Skin epidermis (tissue), 12 donors: ENCODE results near the gene SNRPA1.

ENCODE experiments used
- H3K27ac ChIP-seq, 21 experiments: fragments of 200-600 bp; sonication (generic) in 11 of 21; one replicate each; pipeline ENCODE4 v1.5.0; 2020; ENCODE audit warnings: mild to moderate bottlenecking in 3 of 21, inconsistent platforms in 2 of 21, moderate library complexity in 2 of 21
- H3K4me3 ChIP-seq, 7 experiments: fragments of 200-600 bp; sonication (generic) in 2 of 7; one replicate each; pipeline ENCODE4 v1.5.0; 2020; ENCODE audit warnings: inconsistent platforms in 2 of 7, mild to moderate bottlenecking in 2 of 7, moderate library complexity in 1 of 7

SNRPA1 gene

DNA sequence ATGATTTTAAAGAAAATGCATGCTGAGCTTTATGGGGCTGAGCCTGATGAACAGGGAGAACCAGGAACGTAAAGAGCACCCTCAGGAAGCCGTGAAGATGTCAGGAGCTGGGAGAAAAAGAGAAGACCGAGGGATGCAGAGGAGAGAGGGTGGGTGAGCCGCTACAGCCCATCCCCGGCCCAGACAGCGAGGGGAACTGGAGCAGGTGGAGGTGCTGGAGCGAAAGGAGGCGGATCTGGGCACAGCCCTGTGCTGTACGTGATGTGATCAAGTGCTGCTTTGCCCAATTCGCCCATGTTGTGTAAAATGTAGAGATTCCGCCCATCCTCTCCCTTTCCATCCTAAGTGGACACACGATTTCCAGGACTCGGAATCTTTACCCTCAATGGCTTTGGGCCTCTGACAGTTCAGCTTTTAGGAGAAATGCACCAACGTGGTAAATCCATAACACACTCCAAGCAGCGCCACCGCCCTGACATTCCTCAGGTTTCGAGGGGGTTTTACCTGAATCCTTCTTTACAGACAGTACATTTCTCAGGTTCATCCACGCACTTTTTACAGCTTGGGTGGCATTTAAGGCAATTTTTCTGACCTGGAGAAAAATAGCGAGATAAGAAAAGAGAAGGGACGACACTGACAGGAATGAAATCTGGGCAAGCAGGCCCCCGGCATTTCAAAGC, 27.1 kb upstream of the SNRPA1 start:
- Histone ChIP-seq H3K4me3 (no peak overlapping the region), H3K27ac (no peak overlapping the region)

DNA sequence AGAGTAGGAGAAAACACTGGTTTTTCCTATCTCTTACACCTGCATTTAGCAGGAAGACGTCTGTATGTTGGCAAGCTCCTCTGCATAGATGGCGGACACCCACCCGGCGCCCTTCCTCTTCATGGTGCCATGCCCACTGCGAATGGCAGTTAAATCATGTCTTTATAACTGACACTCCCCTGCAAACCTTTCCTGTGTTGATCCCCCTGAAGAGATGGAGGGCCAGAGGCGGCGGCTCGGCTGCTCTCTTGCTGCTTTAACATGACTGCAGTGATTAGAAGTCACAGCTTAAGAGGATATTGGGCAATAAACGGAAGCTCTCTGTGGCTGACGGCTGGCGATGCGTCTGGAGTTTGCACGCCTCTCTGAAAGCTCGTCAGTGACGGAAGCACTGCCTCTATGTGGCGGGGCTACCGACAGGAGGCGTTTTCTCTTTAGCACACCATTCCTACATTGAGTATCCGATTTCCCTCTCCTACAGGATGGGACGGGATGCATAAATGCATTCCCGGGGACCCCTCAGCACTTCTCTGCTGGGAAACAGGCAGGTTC, 25.5 kb upstream of the SNRPA1 start:
- peak overlapping the region in 1 of 7 experiments; percentile 1 for H3K4me3 ChIP-seq
- H3K27ac ChIP-seq, result peak overlapping the region in 4 of 21 experiments; percentile 19 to 46 (median 40)

GRCh38 chr15:101318839-101319238, 23.8 kb upstream of the SNRPA1 start:
- H3K27ac ChIP-seq, result no peak overlapping the region
- no peak overlapping the region for H3K4me3 ChIP-seq

DNA sequence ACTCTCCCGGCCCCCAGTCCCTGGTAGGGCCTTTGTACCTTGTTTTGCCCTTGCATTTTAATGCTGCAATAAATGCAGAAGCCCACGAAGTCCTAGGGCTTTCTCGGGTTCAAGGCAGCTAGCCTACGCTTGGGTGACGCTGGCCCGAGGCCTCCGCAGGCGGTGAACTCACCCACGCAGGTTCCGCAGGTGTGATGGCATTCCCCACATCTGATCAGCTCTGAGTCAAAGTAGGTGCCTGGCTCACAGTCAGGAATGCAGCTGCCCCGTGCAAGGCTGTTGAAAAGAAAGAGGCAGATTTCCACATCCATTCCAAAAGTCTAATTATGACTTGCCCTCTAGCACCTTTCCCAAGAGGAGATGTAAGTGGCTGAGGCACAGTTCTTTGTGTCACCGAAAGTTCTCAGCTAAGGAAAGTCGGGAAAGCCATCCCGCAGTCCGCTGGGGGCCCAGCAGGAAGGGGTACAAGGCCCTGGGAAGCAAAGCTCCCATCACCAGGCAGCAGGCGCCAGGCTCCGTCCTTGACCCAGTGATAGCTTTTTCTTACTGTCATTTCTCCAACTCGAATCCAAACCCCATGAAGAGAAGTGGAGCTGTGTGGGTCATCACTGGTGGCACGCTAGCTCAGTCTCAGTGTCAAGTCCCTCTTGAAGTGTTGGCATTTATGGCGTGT, 23.2 kb upstream of the SNRPA1 start:
- H3K4me3 ChIP-seq, result no peak overlapping the region
- no peak overlapping the region for H3K27ac ChIP-seq

GRCh38 chr15:101317336-101317872, 22.4 kb upstream of the SNRPA1 start:
- Histone ChIP-seq H3K4me3 (no peak overlapping the region), H3K27ac (peak overlapping the region in 1 of 21 experiments; percentile 25)

GRCh38 chr15:101316529-101316928, 21.5 kb upstream of the SNRPA1 start:
- Histone ChIP-seq H3K27ac (no peak overlapping the region), H3K4me3 (no peak overlapping the region)

- H3K4me3 ChIP-seq, result no peak overlapping the region
- H3K27ac ChIP-seq, result no peak overlapping the region
Measured at GRCh38 chr15:101315736-101316135, 20.7 kb upstream of the SNRPA1 start.

DNA sequence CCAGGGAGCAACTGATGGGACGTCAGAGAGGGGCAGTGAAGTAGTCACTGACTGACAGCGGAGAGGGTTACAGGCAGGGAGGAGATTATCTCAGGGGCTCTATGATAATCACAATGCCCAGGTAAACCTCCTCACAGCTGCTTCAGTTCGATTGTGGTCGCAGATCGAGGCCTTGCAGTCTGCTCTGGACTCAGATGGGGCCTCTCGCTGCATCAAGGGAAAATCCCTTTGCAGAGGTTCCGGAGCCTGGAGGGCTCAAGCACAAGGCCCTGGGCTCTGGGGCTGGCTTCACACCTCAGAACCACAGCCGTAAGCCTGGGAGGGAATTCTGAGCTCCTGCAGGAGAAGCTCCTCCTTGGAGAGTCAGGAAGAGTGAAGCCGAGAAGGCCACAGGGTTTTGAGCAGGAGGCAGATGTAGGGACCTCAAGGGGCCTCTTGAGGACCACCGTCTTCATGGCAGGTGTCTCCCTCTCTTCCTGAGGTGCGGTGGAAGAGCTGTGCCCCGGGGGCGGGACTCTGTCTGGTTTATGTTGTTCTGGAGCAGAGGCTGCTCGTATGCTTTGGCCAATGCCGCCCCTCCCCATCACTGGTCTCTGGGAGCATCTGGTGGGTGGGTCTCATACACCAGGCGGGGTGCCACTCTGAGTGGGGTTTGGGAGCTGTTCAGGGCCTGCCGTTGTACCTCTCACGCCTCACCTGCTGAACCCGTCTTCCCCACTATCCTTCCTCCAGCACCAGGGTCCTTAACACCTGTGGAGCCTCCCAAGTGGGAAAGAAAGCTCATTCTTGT, 19.5 kb upstream of the SNRPA1 start:
- Histone ChIP-seq H3K27ac (no peak overlapping the region), H3K4me3 (no peak overlapping the region)

GRCh38 chr15:101313041-101313761, 18.2 kb upstream of the SNRPA1 start:
- H3K4me3 ChIP-seq, result no peak overlapping the region
- H3K27ac ChIP-seq, result no peak overlapping the region

- H3K27ac ChIP-seq, result no peak overlapping the region
- H3K4me3 ChIP-seq, result no peak overlapping the region
Measured at GRCh38 chr15:101310508-101310907, 15.5 kb upstream of the SNRPA1 start.

- H3K4me3 ChIP-seq, result no peak overlapping the region
- H3K27ac ChIP-seq, result no peak overlapping the region
Measured at GRCh38 chr15:101310161-101310480, 15.1 kb upstream of the SNRPA1 start.

- H3K27ac ChIP-seq, result no peak overlapping the region
- no peak overlapping the region for H3K4me3 ChIP-seq
Measured at GRCh38 chr15:101309436-101310160, 14.6 kb upstream of the SNRPA1 start.

DNA sequence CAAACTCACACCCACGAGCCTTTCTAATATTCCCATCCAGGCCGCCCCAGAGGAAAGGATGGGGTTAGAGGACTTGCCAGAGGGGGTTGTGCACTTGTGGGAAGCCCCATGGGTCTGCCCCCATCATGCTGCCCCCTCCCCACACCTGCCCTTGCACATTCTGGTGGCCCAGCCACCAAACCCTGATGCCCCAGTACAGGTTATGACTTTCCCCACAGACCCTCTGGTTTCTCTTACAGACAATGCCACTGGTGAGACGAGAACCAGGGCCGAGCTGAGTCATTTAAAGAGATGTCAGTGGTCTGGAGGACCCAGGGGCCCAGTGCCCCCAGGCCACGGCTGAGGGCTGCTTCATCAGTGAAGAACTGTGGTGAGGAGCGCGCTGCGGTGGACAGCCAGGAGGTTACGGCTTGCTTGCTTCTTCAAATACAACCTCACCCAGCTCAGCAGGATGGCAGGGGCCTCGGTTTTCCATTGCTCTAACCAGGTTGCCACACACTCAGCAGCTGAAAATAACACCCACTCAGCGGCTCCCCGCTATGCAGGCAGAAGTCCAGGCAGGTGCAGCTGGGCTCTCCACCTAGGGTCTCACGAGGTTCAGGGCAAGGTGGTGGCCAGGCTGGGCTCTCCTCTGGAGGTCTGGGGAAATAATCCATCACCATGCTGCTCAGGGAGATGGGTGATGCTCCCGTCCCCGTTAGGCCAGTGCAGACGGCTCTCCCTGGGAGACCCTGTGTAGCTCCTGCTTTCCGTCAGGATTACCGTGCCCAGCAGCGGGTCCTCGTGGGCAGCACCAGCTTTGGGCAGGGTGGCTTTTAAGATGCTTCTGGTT, 13.8 kb upstream of the SNRPA1 start:
- Histone ChIP-seq H3K4me3 (no peak overlapping the region), H3K27ac (no peak overlapping the region)

GRCh38 chr15:101307897-101308603, 13.0 kb upstream of the SNRPA1 start:
- Histone ChIP-seq H3K4me3 (no peak overlapping the region), H3K27ac (no peak overlapping the region)

DNA sequence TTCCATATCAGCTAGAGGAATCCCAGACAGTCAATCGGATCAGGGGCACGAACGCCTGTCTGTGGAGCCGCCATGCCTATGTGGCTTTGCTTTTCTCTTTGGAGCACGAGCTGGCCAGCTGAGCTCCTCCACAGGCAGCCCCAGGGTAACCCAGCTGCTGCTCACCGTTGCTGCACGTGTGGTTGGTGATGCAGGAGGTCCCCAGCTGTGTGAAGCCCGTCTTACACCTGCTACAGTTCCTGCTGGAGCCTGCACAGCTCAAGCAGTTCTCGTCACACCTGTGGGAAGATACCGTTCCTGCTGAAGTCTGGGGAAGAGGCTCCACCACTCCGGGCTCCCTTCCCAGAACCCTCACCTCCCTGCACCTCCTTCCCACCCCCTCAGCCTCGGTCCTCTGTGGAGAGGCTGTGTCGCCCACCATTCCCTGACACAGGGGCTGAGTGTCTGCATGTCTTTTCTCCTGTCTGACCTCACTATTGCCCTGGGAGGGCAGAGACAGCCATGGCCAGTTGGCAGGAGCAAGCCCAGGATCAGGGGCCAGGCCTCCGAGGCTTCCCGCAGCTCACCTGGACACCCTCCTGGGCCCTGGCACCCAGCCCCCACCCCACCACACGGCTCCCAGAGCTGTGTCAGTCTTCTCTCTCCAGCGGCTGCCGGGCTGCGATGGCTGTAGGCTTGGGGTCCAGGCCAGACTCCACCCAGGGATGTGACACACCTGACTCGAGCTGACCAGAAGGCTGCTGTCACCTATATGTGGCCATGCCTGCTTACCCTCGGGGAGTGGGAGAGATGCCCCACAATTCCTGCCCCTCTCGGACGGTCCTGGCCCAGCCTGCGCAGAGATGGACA, 12.2 kb upstream of the SNRPA1 start:
- Histone ChIP-seq H3K27ac (no peak overlapping the region), H3K4me3 (no peak overlapping the region)

GRCh38 chr15:101306341-101307047, 11.4 kb upstream of the SNRPA1 start:
- Histone ChIP-seq H3K27ac (no peak overlapping the region), H3K4me3 (no peak overlapping the region)
